Measurements from ENCODE around the gene MPST.

GRCh38 chr22:37054600-37055365 lies 35.2 kb downstream of the MPST start:
- no peak for TF ChIP-seq EZH2phosphoT487 (IDR thresholded peaks at IDR 0.05; ENCODE audit: borderline replicate concordance, low read length)
- no peak for TF ChIP-seq CTCF (IDR thresholded peaks at IDR 0.05; ENCODE audit: low read depth, low read length, poor library complexity, severe bottlenecking)
